ENCODE data around the gene OPA1. TPM values are rescaled to one million over a fixed set of nuclear protein-coding genes. Genes with fewer than 3 reads are reported as not detected.

Gene OPA1
- total RNA-seq, 1 donor from 2014 or later, result 54.6 TPM

DNA sequence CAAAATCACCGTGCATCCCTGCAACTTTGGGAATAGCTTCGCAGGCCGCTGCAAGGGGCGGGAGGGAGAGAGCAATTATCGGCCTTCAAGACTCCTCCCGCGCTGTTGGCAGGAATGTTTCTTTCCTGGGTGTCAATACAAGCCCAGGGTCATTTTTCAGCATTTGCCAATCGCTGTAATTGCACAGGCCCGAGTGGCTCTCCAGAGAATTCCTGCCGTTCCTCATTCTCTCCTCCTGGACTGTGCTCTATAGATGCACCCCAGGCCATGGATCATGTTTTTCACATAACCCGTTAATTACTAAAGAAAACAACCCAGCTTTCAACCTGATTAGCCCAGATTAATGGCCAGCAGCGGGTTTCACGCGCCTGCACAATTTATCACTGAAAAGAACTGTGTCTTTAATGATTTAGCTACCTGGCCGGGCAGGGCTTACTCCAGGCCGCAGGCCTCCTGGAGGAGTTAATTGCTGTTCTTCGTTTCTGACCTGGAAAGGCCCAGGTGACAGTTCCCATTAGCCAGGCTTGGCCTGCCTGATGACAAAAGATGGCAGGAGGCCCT lies 144.3 kb downstream of the OPA1 start:
- peaks cover 24% of the 10 kb centered on the region for H3K27me3 Mint-ChIP-seq (ENCODE audit: low read depth)
- no peak for DNase-seq (ENCODE audit: low spot score)

DNA sequence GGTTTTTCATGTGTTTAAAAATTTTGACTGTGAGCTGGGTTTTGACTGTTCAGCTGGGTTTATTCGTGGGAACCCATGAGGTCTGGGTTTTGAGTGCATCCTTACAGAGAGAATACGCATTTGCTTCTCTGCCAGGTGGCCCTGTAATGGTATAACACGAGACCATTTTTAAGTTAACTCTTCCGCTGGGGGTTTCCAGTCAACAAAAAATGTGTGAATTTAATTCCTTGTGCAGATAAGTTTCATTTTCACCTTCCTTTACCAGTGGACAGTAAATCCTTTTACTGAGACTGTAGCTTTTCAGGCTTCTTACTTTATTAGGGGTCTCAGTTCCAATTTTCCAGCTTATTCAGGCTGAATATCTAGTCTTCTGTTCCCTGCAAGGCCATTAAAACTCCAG lies 149.6 kb downstream of the OPA1 start:
- Mint-ChIP-seq H3K27ac (ENCODE audit: unreplicated experiment) (no peak overlapping the region), H3K4me1 (ENCODE audit: low read depth) (no peaks in the 10 kb centered on the region), H3K27me3 (ENCODE audit: low read depth) (peaks cover 31% of the 10 kb centered on the region), H3K9me3 (ENCODE audit: low read depth) (no peaks in the 10 kb centered on the region), H3K4me3 (ENCODE audit: unreplicated experiment) (no peak overlapping the region), H3K36me3 (ENCODE audit: low read depth) (peaks cover 2% of the 10 kb centered on the region)
- no peak for DNase-seq (ENCODE audit: low spot score)
- TF ChIP-seq, protein P1, sequence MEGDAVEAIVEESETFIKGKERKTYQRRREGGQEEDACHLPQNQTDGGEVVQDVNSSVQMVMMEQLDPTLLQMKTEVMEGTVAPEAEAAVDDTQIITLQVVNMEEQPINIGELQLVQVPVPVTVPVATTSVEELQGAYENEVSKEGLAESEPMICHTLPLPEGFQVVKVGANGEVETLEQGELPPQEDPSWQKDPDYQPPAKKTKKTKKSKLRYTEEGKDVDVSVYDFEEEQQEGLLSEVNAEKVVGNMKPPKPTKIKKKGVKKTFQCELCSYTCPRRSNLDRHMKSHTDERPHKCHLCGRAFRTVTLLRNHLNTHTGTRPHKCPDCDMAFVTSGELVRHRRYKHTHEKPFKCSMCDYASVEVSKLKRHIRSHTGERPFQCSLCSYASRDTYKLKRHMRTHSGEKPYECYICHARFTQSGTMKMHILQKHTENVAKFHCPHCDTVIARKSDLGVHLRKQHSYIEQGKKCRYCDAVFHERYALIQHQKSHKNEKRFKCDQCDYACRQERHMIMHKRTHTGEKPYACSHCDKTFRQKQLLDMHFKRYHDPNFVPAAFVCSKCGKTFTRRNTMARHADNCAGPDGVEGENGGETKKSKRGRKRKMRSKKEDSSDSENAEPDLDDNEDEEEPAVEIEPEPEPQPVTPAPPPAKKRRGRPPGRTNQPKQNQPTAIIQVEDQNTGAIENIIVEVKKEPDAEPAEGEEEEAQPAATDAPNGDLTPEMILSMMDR (IDR thresholded peaks at IDR 0.05), result no peak

More for the DNA sequence above, 144.3 kb downstream of the OPA1 start:
- Mint-ChIP-seq H3K36me3 (ENCODE audit: low read depth) (peaks cover 4% of the 10 kb centered on the region), H3K4me3 (ENCODE audit: unreplicated experiment) (no peak overlapping the region), H3K9me3 (ENCODE audit: low read depth) (no peaks in the 10 kb centered on the region), H3K27ac (ENCODE audit: unreplicated experiment) (no peak overlapping the region), H3K4me1 (ENCODE audit: low read depth) (peaks cover 5% of the 10 kb centered on the region)
- TF ChIP-seq, protein P1 (IDR thresholded peaks at IDR 0.05), result no peak

DNA sequence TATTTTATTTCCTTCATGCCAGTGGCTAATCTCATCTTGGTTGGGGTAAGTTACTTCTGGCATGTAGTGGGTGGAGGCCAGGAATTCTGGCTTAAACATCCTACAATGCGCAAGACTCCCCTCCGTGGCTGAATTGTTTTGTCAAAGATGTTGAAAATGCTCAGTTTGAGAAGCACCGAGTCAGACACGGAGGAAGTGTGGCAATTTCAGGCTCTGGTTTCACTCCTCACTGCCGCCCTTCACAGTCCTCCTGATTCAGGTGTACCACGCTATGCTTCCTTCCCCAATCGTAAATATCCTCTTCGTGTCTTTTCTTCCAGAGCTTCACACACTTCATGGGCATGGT lies 150.7 kb downstream of the OPA1 start:
- Mint-ChIP-seq H3K9me3 (ENCODE audit: low read depth) (no peaks in the 10 kb centered on the region), H3K4me3 (ENCODE audit: unreplicated experiment) (no peak overlapping the region), H3K27ac (ENCODE audit: unreplicated experiment) (no peak overlapping the region), H3K36me3 (ENCODE audit: low read depth) (peaks cover 2% of the 10 kb centered on the region), H3K4me1 (ENCODE audit: low read depth) (no peaks in the 10 kb centered on the region), H3K27me3 (ENCODE audit: low read depth) (peaks cover 34% of the 10 kb centered on the region)
- TF ChIP-seq, protein P1 (IDR thresholded peaks at IDR 0.05), result no peak
- DNase-seq (ENCODE audit: low spot score), result no peak

DNA sequence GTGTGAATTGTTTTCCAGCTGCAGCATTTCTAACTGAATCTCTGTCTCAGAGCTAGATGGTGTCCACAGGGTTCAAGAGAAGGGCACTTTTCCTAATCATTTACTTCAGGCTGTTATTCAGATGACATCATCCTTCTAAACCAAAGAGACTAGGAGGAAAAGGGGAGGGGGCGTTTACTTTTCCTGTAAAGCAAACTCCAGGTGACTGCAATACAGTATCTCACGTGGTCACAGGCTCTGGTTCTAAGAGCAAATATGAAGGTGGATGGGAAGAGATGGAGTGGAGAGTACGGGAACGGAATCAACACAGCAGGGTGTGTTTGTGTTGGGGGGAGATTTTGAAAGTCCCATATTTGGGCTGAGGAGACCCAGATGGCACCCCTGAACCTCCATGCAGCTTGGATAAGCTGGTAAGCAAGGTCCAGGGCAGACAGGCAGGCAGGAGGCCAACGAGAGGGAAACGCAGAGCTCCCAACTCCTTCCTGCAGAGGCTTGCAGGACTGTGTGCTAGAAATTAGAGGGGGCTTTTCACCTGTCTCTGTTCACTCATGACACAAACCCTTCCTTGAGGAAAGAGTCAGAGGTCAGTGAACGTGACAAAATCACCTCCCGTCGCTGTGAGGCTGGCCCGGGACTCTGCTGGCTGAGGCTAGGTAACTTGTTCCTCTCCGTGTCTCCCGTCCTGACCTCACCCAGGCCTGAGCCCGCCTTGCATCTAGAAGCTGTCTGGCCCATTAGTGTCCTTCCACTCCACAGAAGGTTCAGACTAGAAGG lies 151.2 kb downstream of the OPA1 start:
- H3K27ac Mint-ChIP-seq (ENCODE audit: unreplicated experiment), result no peak overlapping the region
- peaks cover 4% of the 10 kb centered on the region for H3K9me3 Mint-ChIP-seq (ENCODE audit: low read depth)
- H3K4me1 Mint-ChIP-seq (ENCODE audit: low read depth), result no peaks in the 10 kb centered on the region
- peaks cover 2% of the 10 kb centered on the region for H3K36me3 Mint-ChIP-seq (ENCODE audit: low read depth)
- DNase-seq (ENCODE audit: low spot score), result no peak
- TF ChIP-seq, protein P1 (IDR thresholded peaks at IDR 0.05), result no peak
- H3K4me3 Mint-ChIP-seq (ENCODE audit: unreplicated experiment), result no peak overlapping the region
- H3K27me3 Mint-ChIP-seq (ENCODE audit: low read depth), result peaks cover 38% of the 10 kb centered on the region

DNA sequence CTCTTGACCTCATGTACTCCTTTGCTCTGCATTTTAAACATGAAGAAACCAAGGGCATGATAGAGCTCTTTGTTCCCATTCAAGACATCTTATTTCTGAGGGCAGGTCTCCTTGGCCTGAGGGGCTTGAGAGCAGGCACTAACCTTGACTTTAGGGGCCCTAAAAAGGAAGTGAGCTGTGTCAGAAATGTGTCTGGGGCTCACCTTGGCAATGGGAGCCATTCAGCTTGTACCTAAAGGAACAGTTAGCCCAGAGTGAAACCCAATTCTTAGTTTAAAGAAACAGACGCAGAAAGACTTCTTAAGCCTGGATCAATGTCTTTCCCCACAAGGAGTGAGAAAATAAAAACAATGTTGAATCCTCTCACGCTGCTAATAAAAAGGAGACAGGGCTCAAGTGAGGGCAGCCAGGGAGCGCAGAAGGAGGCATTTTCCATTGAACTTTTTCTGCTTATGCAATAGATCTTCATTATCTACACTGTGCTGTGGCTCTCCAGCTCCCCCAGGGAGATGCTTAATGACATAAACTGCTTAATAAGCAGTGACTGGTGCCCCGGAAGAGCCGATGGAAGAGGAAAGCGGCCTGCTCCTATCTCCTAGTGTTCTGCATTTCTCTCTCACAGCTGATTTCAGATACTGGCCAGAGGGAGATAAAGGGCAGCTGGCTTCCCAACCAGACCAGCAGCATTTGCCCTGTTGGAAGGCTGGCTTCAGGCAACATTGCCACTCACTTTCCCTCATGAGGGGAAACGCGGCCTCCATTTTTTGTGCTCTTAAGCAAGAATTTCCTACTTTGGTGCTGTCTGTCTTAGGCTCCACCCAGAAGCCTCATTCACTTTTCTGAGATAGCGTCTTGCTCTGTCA lies 152.0 kb downstream of the OPA1 start:
- no peak for DNase-seq (ENCODE audit: low spot score)
- TF ChIP-seq, protein P1 (IDR thresholded peaks at IDR 0.05), result no peak
- Mint-ChIP-seq H3K27me3 (ENCODE audit: low read depth) (peaks cover 34% of the 10 kb centered on the region), H3K27ac (ENCODE audit: unreplicated experiment) (no peak overlapping the region), H3K4me1 (ENCODE audit: low read depth) (no peaks in the 10 kb centered on the region), H3K4me3 (ENCODE audit: unreplicated experiment) (no peak overlapping the region), H3K36me3 (ENCODE audit: low read depth) (peaks cover 2% of the 10 kb centered on the region), H3K9me3 (ENCODE audit: low read depth) (peaks cover 4% of the 10 kb centered on the region)
